GM13977 (cell line): ENCODE measurements around the gene CCDC66.

Experiments used
- DNase-seq: peaks from one replicate; pipeline ENCODE4 v3.0.0; 2012; ENCODE audit warnings: low spot score
- CTCF ChIP-seq: IDR thresholded peaks from 2 replicates; pipeline ENCODE4 v1.5.1; 2012; ENCODE audit warnings: mild to moderate bottlenecking, control low read depth; ENCODE audit not compliant: insufficient read depth; ENCODE audit errors: extremely low read depth, missing control alignments
- in situ Hi-C: fragments of 300-500 bp; cut with MboI; formaldehyde crosslinking; loops from one replicate; pipeline ENCODE4 v1.12.0; 2022; ENCODE audit warnings: low sequenced_read_pairs, low pct_unique_long_range_greater_than_20kb, mixed read lengths, inconsistent platforms; ENCODE audit not compliant: unreplicated experiment

CCDC66 gene

GRCh38 chr3:56621681-56622080 is 64.7 kb downstream of the CCDC66 start:
- DNase-seq, result no peak
- no peak for TF ChIP-seq CTCF
- in situ Hi-C loops, result no loop called here

- TF ChIP-seq CTCF, result no peak
- in situ Hi-C loops, result no loop called here
- no peak for DNase-seq
Measured at GRCh38 chr3:56622381-56622780, 65.4 kb downstream of the CCDC66 start.

- in situ Hi-C loops, result no loop called here
- TF ChIP-seq CTCF, result no peak
- DNase-seq, result no peak
Measured at GRCh38 chr3:56624725-56625124, 67.8 kb downstream of the CCDC66 start.

- in situ Hi-C loops, result no loop called here
- DNase-seq, result no peak
- TF ChIP-seq CTCF, result no peak
Measured at GRCh38 chr3:56629047-56629446, 72.1 kb downstream of the CCDC66 start.

- in situ Hi-C loops, result no loop called here
- DNase-seq, result no peak
Measured at GRCh38 chr3:56629451-56629850, 72.5 kb downstream of the CCDC66 start.

GRCh38 chr3:56630966-56631365 is 74.0 kb downstream of the CCDC66 start:
- DNase-seq, result no peak
- no peak for TF ChIP-seq CTCF
- in situ Hi-C loops, result no loop called here

More at GRCh38 chr3:56629451-56629850, 72.5 kb downstream of the CCDC66 start:
- TF ChIP-seq CTCF, result no peak

- no peak for DNase-seq
- in situ Hi-C loops, result no loop called here
- no peak for TF ChIP-seq CTCF
Measured at GRCh38 chr3:56633181-56633580, 76.2 kb downstream of the CCDC66 start.
